GM12878 (cell line): ENCODE measurements around the gene EYA2.

Source experiments
- EP300 ChIP-seq, 2 experiments: fragments of 150-350 bp in 1 of 2; IDR thresholded peaks; 2 replicates each; pipeline ENCODE4 v1.6.1; 2011 to 2012; ENCODE audit warnings: low read depth in 2 of 2, low read length in 2 of 2, borderline replicate concordance in 1 of 2, improper control_type of control experiment in 1 of 2, inconsistent platforms in 1 of 2; ENCODE audit not compliant: control insufficient read depth in 1 of 2
- PML ChIP-seq: IDR thresholded peaks from 2 replicates; pipeline ENCODE4 v1.6.1; 2012; ENCODE audit warnings: low read length, inconsistent platforms
- RBBP5 ChIP-seq: fragments of 200-600 bp; sonication (generic); conservative IDR thresholded peaks from 2 replicates; pipeline ENCODE4 v1.6.1; 2016

GRCh38 chr20:46898423-46898822 lies 3.8 kb downstream of the EYA2 start:
- TF ChIP-seq EP300 (IDR thresholded peaks at IDR 0.05; ENCODE audit: borderline replicate concordance in 1 of 2, control insufficient read depth in 1 of 2, low read depth in 2 of 2, low read length in 2 of 2) (no peak), PML (no peak), RBBP5 (no peak)
